Sigmoid colon (tissue), 7 donors: ENCODE data around the gene RAF1. TPM values are rescaled to one million over a fixed set of nuclear protein-coding genes. Genes with fewer than 3 reads are reported as not detected.

ENCODE experiments used
- DNase-seq: peaks from one replicate; pipeline ENCODE4 v3.0.0-alpha.2; 2019
- H3K27ac ChIP-seq, 4 donors: fragments of 200-600 bp; sonication (generic); one replicate each; pipeline ENCODE4 v1.5.1; 2016 to 2019; ENCODE audit warnings: mild to moderate bottlenecking in 1 of 4
- H3K27me3 ChIP-seq, 3 donors: fragments of 200-600 bp; sonication (generic); one replicate each; pipeline ENCODE4 v1.5.1; 2019; ENCODE audit warnings: mild to moderate bottlenecking in 1 of 3
- H3K36me3 ChIP-seq, 4 donors: fragments of 200-600 bp; sonication (generic); one replicate each; pipeline ENCODE4 v1.5.1; 2016 to 2019
- H3K4me1 ChIP-seq, 4 donors: fragments of 200-600 bp; sonication (generic); one replicate each; pipeline ENCODE4 v1.5.1; 2017 to 2019
- H3K4me3 ChIP-seq, 4 donors: fragments of 200-600 bp; sonication (generic); one replicate each; pipeline ENCODE4 v1.5.1; 2017 to 2019; ENCODE audit warnings: mild to moderate bottlenecking in 2 of 4, moderate library complexity in 1 of 4
- H3K9me3 ChIP-seq, 4 donors: fragments of 200-600 bp in 3 of 4; sonication (generic) in 3 of 4; one replicate each; pipeline versions ENCODE4 v1.5.1 to v1.6.1; 2013 to 2019
- CTCF ChIP-seq, 4 experiments: fragments of 450-650 bp in 3 of 4; fragments of 200-600 bp in 1 of 4; IDR thresholded peaks; one replicate each; pipeline ENCODE4 v1.5.1; 2016 to 2019; ENCODE audit warnings: antibody characterized with exemption in 4 of 4, mild to moderate bottlenecking in 3 of 4, moderate library complexity in 2 of 4
- EP300 ChIP-seq, 4 donors: sonication (generic); formaldehyde crosslinking; IDR thresholded peaks; one replicate each; pipeline ENCODE4 v1.6.1; 2017; ENCODE audit warnings: antibody characterized with exemption in 4 of 4
- POLR2A ChIP-seq, 2 donors: fragments of 450-650 bp; IDR thresholded peaks; one replicate each; pipeline ENCODE4 v1.6.1; 2016; ENCODE audit warnings: antibody characterized with exemption in 2 of 2, mild to moderate bottlenecking in 2 of 2, moderate library complexity in 2 of 2
- POLR2AphosphoS5 ChIP-seq, 4 donors: sonication (generic); formaldehyde crosslinking; IDR thresholded peaks; one replicate each; pipeline ENCODE4 v1.6.1; 2017; ENCODE audit warnings: antibody characterized with exemption in 4 of 4
- WGBS, 2 donors: extraction: QIAGEN DNeasy Blood & Tissue Kit; methylation state at CpG; one replicate each; pipeline ENCODE4 v1.1.7; 2013; 5-methylcytosine and 5-hydroxymethylcytosine counted together
- intact Hi-C: fragments of 100-400 bp; cut with DNase I; formaldehyde crosslinking; loops from one replicate; pipeline ENCODE4 v1.15.1; 2023
- polyA plus RNA-seq, 3 donors: library from polyadenylated mRNA; stranded (reverse); fragments of 200-250 nt; gene quantifications; one replicate each; pipeline ENCODE4 v1.2.3, GENCODE V29; 2013
- small RNA-seq, 3 donors: library from RNA; depleted of rRNA; stranded (forward); fragments of <200 nt; gene quantifications; one replicate each; pipeline ENCODE3, GENCODE V24; 2016
- total RNA-seq, 4 donors: library from RNA; depleted of rRNA; stranded (reverse); fragments of >200 nt; gene quantifications; one replicate each; pipeline ENCODE4 v1.1.0, GENCODE V29; 2016
- donor health status: healthy with polysubstance abuse.
- donor health status: Bipolar disorder and iron deficiency.
- donor health status: healthy.

The RAF1 gene
- total and polyA plus RNA-seq, 7 donors: 45.0 to 101 (median 83.8) TPM

- TF ChIP-seq POLR2A (IDR thresholded peaks at IDR 0.05) (no peak), POLR2AphosphoS5 (IDR thresholded peaks at IDR 0.05) (no peak), EP300 (IDR thresholded peaks at IDR 0.05) (no peak), CTCF (IDR thresholded peaks at IDR 0.05) (no peak)
- no peaks in the 10 kb centered on the region for H3K4me1 ChIP-seq
- H3K4me3 ChIP-seq: no peak overlapping the region
- H3K9me3 ChIP-seq: no peaks in the 10 kb centered on the region
- H3K27ac ChIP-seq: no peak overlapping the region
- no peaks in the 10 kb centered on the region for H3K27me3 ChIP-seq
- no peak for DNase-seq
- peaks cover 0 to 41% (median 6%) of the 10 kb centered on the region in 4 donors for H3K36me3 ChIP-seq
- intact Hi-C loops: no loop called here
- 95% methylated on average over 6 of the region's 6 CpGs for WGBS, 2 donors
Measured at GRCh38 chr3:12536423-12536822, 127.5 kb downstream of the RAF1 start.

Small RNAs within 50 kb of the gene (small RNA-seq; reads per million reads assigned to genes)
- gene CRIP1P1 (0 reads per million in 3 donors), gene RF00017 (0 reads per million in 3 donors)

Other genes with a start within 250 kb of the RAF1 start
- gene TSEN2, start 179.6 kb downstream of the RAF1 start, total RNA-seq: 10 to 100 TPM; 16.1 to 23.0 (median 20.4) TPM
- 10 to 100 TPM in 1 of 3 donors, 1 to 10 TPM in 2; 4.2 to 16.0 (median 5.3) TPM for gene TSEN2, start 179.6 kb downstream of the RAF1 start, polyA plus RNA-seq
- not detected for gene MKRN2OS, start 118.6 kb downstream of the RAF1 start, total RNA-seq
- gene MKRN2OS, start 118.6 kb downstream of the RAF1 start, polyA plus RNA-seq: 10 to 100 TPM in 2 of 3 donors, 1 to 10 TPM in 1; 4.0 to 14.6 (median 10.8) TPM
- gene MKRN2, start 107.0 kb downstream of the RAF1 start, total RNA-seq: 10 to 100 TPM; 27.4 to 37.4 (median 29.9) TPM
- gene MKRN2, start 107.0 kb downstream of the RAF1 start, polyA plus RNA-seq: 10 to 100 TPM; 11.6 to 18.6 (median 13.6) TPM
- gene TMEM40, start 95.1 kb upstream of the RAF1 start, total RNA-seq: not detected
- under 1 TPM in 2 of 3 donors, not detected in 1; 0.10 to 0.60 TPM for gene TMEM40, start 95.1 kb upstream of the RAF1 start, polyA plus RNA-seq
- gene CAND2, start 132.6 kb upstream of the RAF1 start, total RNA-seq: 10 to 100 TPM; 10.7 to 24.9 (median 14.6) TPM
- gene CAND2, start 132.6 kb upstream of the RAF1 start, polyA plus RNA-seq: 1 to 10 TPM in 1 of 3 donors, under 1 TPM in 1, not detected in 1; 0.60 to 1.5 TPM
- 1,000 to 10,000 TPM in 2 of 4 donors, 100 to 1,000 TPM in 2; 920 to 2,637 (median 1,036) TPM for gene RPL32, start 177.4 kb upstream of the RAF1 start, total RNA-seq
- 1,000 to 10,000 TPM; 1,772 to 3,640 (median 2,133) TPM for gene RPL32, start 177.4 kb upstream of the RAF1 start, polyA plus RNA-seq